Transverse colon (tissue), 4 donors: ENCODE results near the gene RPS4Y2.

Source experiments
- EP300 ChIP-seq: sonication (generic); formaldehyde crosslinking; IDR thresholded peaks from one replicate; pipeline ENCODE4 v1.6.1; 2017; ENCODE audit warnings: antibody characterized with exemption, low read depth
- POLR2A ChIP-seq: fragments of 450-650 bp; IDR thresholded peaks from one replicate; pipeline ENCODE4 v1.6.1; 2016; ENCODE audit warnings: antibody characterized with exemption, mild to moderate bottlenecking, moderate library complexity
- POLR2AphosphoS5 ChIP-seq, 3 donors: sonication (generic); formaldehyde crosslinking; IDR thresholded peaks; one replicate each; pipeline ENCODE4 v1.6.1; 2016; ENCODE audit warnings: antibody characterized with exemption in 3 of 3
- TF ChIP-seq, protein P1 (sequence below), 5 experiments: fragments of 200-600 bp in 3 of 5; fragments of 450-650 bp in 2 of 5; sonication (generic) in 3 of 5; IDR thresholded peaks; 1 replicate in 2 of 5; 2 replicates in 3 of 5; pipeline ENCODE4 v1.5.1; 2016 to 2017; ENCODE audit warnings: antibody characterized with exemption in 5 of 5, inconsistent platforms in 3 of 5, mild to moderate bottlenecking in 2 of 5, moderate library complexity in 1 of 5

DNA sequence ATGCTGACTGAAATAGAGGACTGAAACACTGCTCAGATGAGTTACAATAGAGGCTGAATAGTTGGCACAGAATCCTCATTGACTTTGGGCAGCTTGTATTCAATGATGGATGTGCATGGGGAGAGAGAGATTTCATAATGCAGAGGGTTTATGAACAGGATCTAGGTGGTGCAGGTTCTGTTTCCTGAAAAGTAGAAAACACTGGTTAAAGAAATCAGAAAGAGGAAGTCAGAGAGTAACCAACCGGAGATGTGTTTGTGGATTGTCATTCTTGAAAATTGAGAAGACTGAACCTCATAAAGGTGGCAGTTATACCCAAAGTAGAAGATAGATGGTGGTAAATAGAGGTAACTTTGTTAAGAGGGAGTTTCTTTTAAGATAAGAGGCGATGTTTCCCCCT, 8.0 kb downstream of the RPS4Y2 start:
- TF ChIP-seq, protein P1, sequence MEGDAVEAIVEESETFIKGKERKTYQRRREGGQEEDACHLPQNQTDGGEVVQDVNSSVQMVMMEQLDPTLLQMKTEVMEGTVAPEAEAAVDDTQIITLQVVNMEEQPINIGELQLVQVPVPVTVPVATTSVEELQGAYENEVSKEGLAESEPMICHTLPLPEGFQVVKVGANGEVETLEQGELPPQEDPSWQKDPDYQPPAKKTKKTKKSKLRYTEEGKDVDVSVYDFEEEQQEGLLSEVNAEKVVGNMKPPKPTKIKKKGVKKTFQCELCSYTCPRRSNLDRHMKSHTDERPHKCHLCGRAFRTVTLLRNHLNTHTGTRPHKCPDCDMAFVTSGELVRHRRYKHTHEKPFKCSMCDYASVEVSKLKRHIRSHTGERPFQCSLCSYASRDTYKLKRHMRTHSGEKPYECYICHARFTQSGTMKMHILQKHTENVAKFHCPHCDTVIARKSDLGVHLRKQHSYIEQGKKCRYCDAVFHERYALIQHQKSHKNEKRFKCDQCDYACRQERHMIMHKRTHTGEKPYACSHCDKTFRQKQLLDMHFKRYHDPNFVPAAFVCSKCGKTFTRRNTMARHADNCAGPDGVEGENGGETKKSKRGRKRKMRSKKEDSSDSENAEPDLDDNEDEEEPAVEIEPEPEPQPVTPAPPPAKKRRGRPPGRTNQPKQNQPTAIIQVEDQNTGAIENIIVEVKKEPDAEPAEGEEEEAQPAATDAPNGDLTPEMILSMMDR (IDR thresholded peaks at IDR 0.05) = no peak
- TF ChIP-seq POLR2A = no peak
- TF ChIP-seq POLR2AphosphoS5 (IDR thresholded peaks at IDR 0.05) = no peak
- TF ChIP-seq EP300 = no peak
